Peyer's patch (tissue), 4 donors: ENCODE data around the gene NOL4.

Source experiments
- POLR2A ChIP-seq, 2 donors: fragments of 450-650 bp; IDR thresholded peaks; one replicate each; pipeline ENCODE4 v1.5.1; 2017; ENCODE audit warnings: antibody characterized with exemption in 2 of 2, mild to moderate bottlenecking in 2 of 2, moderate library complexity in 2 of 2
- TF ChIP-seq, protein P1 (sequence below), 6 experiments: fragments of 450-650 bp in 4 of 6; fragments of 200-600 bp in 2 of 6; sonication (generic) in 1 of 6; IDR thresholded peaks; one replicate each; pipeline ENCODE4 v1.5.1; 2017 to 2019; ENCODE audit warnings: antibody characterized with exemption in 6 of 6, mild to moderate bottlenecking in 3 of 6, moderate library complexity in 1 of 6

DNA sequence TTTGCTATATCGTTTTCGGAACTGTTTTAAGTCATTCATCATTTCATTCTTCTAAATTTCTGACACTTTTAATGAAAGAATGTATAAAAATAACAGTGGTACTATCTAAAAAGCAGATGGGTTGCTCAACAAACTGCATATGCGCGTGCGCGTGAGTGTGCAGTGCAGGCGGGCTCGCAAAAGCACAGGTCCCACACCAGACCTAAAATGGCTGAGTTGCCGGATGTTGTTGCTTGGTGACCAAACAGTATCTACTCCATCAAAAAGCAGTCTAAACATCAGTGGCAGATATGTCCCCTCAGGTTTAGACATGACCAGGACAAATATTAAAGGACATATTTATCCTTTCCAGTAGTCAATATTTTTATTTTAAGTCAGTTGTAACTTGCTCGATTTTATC lies 5.1 kb downstream of the NOL4 start:
- TF ChIP-seq, protein P1, sequence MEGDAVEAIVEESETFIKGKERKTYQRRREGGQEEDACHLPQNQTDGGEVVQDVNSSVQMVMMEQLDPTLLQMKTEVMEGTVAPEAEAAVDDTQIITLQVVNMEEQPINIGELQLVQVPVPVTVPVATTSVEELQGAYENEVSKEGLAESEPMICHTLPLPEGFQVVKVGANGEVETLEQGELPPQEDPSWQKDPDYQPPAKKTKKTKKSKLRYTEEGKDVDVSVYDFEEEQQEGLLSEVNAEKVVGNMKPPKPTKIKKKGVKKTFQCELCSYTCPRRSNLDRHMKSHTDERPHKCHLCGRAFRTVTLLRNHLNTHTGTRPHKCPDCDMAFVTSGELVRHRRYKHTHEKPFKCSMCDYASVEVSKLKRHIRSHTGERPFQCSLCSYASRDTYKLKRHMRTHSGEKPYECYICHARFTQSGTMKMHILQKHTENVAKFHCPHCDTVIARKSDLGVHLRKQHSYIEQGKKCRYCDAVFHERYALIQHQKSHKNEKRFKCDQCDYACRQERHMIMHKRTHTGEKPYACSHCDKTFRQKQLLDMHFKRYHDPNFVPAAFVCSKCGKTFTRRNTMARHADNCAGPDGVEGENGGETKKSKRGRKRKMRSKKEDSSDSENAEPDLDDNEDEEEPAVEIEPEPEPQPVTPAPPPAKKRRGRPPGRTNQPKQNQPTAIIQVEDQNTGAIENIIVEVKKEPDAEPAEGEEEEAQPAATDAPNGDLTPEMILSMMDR (IDR thresholded peaks at IDR 0.05): no peak
- no peak for TF ChIP-seq POLR2A (IDR thresholded peaks at IDR 0.05)
